Hepatic stellate cell (primary cell): ENCODE data around the gene ALDH1L2.

Source experiments
- DNase-seq: peaks from one replicate; pipeline ENCODE4 v3.0.0; 2011; ENCODE audit warnings: low spot score

Gene ALDH1L2

DNA sequence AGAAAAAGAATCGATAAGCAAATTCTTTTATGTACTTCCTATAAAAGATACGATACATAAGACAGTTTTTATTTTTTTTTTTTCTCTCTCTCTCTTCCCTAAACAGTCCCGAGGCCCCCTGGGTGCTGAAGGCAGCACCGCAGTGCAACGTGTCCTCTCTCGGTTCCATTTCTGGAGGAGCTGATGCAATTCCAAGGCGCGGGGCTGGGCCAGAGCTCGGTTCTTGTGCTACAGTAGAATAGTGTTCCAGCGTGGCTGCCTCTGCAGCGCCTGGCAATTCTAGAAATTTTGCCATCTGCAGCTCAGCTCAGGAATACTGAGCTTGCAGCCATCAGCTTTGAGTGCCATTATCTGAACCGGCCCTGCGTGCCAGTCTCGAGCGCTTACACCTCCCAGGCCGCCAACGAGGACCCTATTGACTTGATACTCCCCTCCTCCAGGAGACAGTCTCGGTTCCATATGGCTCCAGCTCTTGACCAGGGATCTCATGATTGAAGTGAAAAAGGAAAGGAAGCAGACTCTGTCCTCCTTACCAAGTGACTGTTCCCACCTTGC, 630 bp downstream of the ALDH1L2 start:
- DNase-seq = peak; percentile 67

DNA sequence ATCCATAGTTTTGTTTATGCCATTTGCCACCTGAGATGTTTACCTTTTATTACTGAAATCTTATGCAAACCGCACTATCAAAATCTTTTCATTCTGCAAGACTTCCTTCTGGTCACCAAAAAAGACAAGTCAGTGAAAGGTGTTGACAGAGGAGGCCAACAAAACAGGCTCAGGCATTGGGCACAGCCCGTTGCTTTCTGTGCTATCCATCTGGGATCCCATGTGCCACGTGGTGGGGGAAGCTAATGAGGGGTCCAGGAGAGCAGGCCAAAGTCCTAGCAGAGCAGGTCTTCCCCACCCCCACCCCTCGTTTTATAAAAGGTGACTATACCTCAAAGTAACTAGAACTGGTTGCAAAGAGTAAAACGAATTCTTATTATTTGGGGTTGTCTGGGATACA, 1.2 kb downstream of the ALDH1L2 start:
- DNase-seq = no peak

DNA sequence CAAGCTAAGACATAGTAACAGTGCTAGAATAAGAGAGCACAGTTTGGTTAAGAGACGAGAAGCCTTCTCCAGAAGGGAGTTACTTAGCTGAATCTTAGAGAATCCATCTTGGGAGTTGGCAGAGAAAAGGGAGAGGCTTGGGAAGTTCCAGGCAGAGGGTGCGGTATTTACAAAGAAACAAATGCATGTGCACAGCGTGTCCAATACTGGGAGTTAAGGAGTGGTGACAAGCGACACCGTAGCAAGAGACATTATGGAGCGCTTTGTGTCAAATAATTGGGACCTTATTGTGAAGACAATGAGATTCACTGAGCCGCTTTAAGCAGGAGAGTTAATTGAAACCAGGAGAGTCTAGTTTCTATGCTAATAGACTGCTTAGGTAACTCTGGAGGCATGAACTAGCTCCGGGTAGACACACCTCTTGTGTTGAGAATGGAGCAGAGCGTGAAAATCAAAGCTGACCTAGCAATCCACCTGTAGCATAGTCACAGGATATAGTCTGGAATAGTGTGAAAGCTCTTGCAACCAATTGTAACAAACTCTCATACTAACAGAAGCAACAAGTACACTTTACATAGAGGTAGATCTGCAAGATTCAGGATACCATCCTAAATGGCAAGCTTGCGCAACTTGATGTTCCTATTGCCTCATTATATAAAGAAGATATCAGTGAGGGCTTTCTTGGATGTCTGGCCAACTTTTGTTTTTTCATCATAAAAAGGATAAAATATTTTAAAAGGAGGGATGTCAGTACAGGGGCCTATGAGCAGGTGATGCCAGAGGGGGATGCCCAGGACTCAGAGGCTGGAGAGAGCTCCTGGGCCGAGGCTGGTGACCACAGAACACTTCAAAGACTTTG, 5.3 kb downstream of the ALDH1L2 start:
- DNase-seq = no peak

- DNase-seq = no peak
These were observed 6.8 kb downstream of the ALDH1L2 start for GRCh38 chr12:105077435-105077834.

DNA sequence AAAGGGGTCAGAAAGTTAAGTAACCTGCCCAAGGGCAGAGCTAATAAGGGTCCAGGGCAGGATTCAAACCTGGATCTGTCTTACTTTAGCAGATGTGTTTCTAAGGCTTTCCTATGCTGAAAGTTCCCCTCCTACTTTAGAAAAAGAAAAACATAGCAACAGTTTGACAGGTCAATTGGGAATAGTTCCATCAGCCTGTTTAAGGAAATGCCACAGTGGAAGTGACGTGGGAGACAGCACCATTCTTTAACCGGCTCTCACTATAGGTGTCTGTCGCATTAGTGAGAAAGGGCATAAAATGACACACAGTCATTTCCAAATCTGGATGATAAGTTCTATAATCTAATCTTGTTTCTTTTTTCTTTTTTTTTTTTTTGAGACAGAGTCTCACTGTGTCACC, 7.3 kb downstream of the ALDH1L2 start:
- DNase-seq = no peak

DNA sequence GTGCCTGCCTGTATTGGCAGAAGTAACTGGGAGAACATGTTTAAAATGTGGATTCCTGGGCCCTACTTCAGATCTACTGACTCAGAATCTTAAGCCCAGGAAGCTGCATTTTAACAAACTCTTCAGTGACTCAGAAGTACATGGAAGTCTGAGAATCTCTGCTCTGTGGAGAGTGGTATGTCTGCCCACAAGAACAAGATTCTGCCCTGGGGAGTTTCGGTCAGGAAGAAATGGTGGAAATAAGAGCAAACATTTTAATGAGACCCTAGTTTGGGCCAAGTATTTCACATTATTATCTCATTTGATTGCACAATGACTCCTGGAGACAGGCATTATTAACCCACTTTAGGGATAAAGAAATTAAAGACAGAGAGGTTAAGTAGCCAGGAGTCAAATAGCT, 8.2 kb downstream of the ALDH1L2 start:
- DNase-seq = no peak

- DNase-seq = no peak
These were observed 11.3 kb downstream of the ALDH1L2 start for GRCh38 chr12:105072888-105073488.

DNA sequence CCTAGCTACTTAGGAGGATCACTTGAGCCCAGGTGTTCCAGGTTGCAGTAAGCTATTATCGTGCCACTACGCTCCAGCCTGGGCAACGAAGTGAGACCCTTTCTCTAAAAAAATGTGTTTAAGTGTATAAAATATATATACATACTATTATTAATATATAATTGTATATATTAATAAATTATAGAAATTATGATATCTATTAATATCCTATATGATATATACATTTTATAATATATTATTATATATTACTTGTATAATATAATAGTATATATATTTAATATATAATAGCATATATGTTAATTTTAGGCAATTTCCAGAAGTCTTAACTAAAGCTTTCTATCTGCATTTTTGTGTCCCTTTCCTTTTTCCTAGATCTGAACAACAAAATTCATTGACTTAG, 12.3 kb downstream of the ALDH1L2 start:
- DNase-seq = no peak

- DNase-seq = no peak
These were observed 14.1 kb downstream of the ALDH1L2 start for GRCh38 chr12:105069936-105070702.

DNA sequence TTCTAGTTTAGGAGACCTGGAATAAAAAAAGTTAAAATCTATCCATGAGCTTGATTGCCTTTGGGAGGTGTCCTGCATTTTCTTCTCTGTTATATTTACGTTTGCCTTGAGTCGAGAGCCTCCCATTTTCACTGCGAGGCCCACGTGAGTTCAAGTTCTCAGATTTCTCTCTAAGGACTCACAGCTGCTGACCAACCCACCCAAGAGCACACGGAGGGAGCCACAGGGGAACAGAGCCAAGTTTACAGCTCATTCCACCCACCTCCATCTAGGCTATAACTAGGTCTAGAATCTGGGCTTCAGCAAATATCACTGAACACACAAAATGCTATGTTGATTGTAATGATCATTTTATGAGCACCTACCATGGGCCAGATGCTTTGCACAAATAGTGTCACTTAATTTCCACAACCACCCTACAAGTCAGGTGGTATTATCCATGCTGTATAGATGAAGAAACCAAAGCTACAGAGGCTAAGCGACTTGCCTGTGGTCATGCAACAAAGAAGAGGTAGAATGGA, 16.7 kb downstream of the ALDH1L2 start:
- no peak for DNase-seq

GRCh38 chr12:105064564-105065178, 19.6 kb downstream of the ALDH1L2 start:
- no peak for DNase-seq

GRCh38 chr12:105060715-105061378, 23.4 kb downstream of the ALDH1L2 start:
- DNase-seq = no peak

GRCh38 chr12:105057174-105057573, 27.1 kb downstream of the ALDH1L2 start:
- DNase-seq = no peak

GRCh38 chr12:105053116-105053572, 31.1 kb downstream of the ALDH1L2 start:
- peak; percentile 27 for DNase-seq

GRCh38 chr12:105051981-105052380, 32.3 kb downstream of the ALDH1L2 start:
- no peak for DNase-seq

- DNase-seq = no peak
These were observed 35.9 kb downstream of the ALDH1L2 start for GRCh38 chr12:105048315-105048714.

GRCh38 chr12:105047308-105047707, 37.0 kb downstream of the ALDH1L2 start:
- DNase-seq = no peak

DNA sequence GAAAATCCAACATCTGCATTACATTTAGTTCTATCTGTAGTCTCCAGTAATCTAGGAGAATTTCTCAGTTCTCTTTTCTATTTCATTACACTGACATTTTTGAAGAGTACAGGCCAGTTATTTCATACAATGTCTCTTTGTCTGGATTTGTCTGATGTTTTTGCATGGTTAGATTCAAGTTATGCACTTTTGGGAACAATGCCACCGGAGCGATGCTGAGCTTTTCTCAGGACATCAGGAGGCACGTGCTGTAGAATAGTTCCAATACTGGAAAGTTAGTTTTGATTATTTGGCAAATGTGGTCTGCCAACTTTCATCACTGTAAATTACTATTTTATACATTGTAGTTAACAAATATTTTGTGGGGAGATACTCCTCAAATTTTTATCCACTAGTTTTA, 43.1 kb downstream of the ALDH1L2 start:
- DNase-seq = no peak

GRCh38 chr12:105040476-105040875, 43.8 kb downstream of the ALDH1L2 start:
- DNase-seq = no peak

DNA sequence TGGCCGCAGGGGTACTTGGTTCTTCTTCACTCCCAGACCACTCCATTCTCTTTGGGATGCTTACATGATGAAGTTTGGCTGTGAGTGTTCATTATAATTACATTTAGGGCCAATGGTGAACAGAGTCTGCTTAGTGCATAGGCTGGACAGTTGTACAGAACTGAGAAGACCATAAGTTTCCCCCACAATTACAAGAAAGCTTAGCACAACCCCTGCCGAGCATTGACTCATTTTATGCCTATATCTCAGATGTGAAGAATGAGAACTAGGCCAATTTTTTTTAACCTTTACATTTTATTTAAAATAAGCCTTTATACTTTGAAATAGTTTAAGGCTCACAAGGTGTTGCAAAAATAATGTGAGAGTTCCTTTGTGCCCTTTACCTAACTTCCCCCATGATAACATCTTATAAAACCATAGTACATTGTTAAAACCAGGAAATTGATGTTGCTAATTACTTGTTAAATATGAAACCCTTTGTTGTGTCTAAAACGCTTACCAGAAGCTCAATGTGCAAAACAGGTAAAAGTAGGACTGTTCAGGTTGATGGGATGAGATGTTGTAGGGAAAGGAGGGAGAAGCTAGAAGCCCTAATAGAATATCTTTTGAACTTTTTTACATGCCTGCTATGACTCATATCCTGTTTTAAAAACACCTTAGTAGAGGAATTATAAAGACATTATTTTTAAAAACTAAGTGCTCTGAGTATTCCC, 47.2 kb downstream of the ALDH1L2 start:
- DNase-seq = no peak

GRCh38 chr12:105033851-105034250, 50.4 kb downstream of the ALDH1L2 start:
- DNase-seq = no peak
